KMS-11 (cell line): ENCODE measurements around the gene NAAA.
"Not testable (repeated sequence)": the region's sequence is repeated elsewhere in the genome, so short reads cannot be mapped to it uniquely, and the experiment has no call there.

Experiments
- H2AFZ ChIP-seq: fragments of 200-600 bp; sonication (generic); 2 replicates; pipeline ENCODE4 v1.6.1; 2016; ENCODE audit warnings: antibody characterized with exemption, mixed run types, low read depth
- H3K27ac ChIP-seq: fragments of 200-600 bp; sonication (generic); 2 replicates; pipeline ENCODE4 v1.6.1; 2016; ENCODE audit warnings: mild to moderate bottlenecking, mixed run types
- H3K27me3 ChIP-seq: fragments of 200-600 bp; sonication (generic); 2 replicates; pipeline ENCODE4 v1.6.1; 2017; ENCODE audit warnings: mild to moderate bottlenecking, low read depth, mixed run types, moderate library complexity; ENCODE audit not compliant: insufficient read depth
- H3K36me3 ChIP-seq: fragments of 200-600 bp; sonication (generic); 2 replicates; pipeline ENCODE4 v1.6.1; 2017; ENCODE audit warnings: mild to moderate bottlenecking, mixed run types; ENCODE audit not compliant: insufficient read depth
- H3K4me1 ChIP-seq: fragments of 200-600 bp; sonication (generic); 2 replicates; pipeline ENCODE4 v1.6.1; 2016; ENCODE audit warnings: mild to moderate bottlenecking, low read depth, mixed run types; ENCODE audit not compliant: poor library complexity, severe bottlenecking
- H3K4me2 ChIP-seq: fragments of 200-600 bp; sonication (generic); 2 replicates; pipeline ENCODE4 v1.7.0; 2016; ENCODE audit warnings: mild to moderate bottlenecking, mixed run types
- H3K4me3 ChIP-seq: fragments of 200-600 bp; sonication (generic); IDR thresholded peaks from 2 replicates; pipeline ENCODE4 v1.6.1; 2017; ENCODE audit warnings: low read depth, low read length, mixed read lengths; ENCODE audit not compliant: insufficient read depth
- H3K79me2 ChIP-seq: fragments of 200-600 bp; sonication (generic); 2 replicates; pipeline ENCODE4 v1.6.1; 2016; ENCODE audit warnings: low read depth, mixed run types; ENCODE audit not compliant: insufficient read depth
- H3K9ac ChIP-seq: fragments of 200-600 bp; sonication (generic); 2 replicates; pipeline ENCODE4 v1.6.1; 2016; ENCODE audit warnings: mild to moderate bottlenecking, mixed run types
- H4K20me1 ChIP-seq: fragments of 200-600 bp; sonication (generic); 2 replicates; pipeline ENCODE4 v1.6.1; 2016; ENCODE audit warnings: mild to moderate bottlenecking, mixed run types; ENCODE audit not compliant: insufficient read depth
- TF ChIP-seq, protein P1 (sequence below): fragments of 200-600 bp; sonication (generic); conservative IDR thresholded peaks from 2 replicates; pipeline ENCODE4 v1.6.1; 2017; ENCODE audit warnings: low read depth, mild to moderate bottlenecking, antibody characterized with exemption, low read length, moderate library complexity, mixed read lengths

NAAA gene

DNA sequence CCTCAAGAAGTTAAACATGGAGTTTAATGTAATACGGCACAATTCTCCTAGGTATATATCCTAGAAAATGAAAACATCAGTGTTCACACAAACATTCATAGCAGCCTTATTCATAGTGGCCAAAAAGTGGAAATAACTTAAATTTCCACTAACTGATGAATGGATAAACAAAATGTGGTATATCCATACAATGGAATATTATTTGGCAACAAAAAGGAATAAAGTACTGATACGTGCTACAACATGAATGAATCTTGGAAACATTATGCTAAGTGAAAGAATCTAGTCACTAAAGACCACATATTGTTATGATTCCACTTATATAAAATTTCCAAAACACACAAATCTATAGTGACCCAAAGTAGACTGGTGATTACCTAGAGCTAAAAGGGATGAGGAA lies 35.4 kb upstream of the NAAA start:
- H4K20me1 ChIP-seq = no peaks in the 10 kb centered on the region
- no peak overlapping the region for H2AFZ ChIP-seq
- H3K9ac ChIP-seq = no peak overlapping the region
- TF ChIP-seq, protein P1, sequence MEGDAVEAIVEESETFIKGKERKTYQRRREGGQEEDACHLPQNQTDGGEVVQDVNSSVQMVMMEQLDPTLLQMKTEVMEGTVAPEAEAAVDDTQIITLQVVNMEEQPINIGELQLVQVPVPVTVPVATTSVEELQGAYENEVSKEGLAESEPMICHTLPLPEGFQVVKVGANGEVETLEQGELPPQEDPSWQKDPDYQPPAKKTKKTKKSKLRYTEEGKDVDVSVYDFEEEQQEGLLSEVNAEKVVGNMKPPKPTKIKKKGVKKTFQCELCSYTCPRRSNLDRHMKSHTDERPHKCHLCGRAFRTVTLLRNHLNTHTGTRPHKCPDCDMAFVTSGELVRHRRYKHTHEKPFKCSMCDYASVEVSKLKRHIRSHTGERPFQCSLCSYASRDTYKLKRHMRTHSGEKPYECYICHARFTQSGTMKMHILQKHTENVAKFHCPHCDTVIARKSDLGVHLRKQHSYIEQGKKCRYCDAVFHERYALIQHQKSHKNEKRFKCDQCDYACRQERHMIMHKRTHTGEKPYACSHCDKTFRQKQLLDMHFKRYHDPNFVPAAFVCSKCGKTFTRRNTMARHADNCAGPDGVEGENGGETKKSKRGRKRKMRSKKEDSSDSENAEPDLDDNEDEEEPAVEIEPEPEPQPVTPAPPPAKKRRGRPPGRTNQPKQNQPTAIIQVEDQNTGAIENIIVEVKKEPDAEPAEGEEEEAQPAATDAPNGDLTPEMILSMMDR = no peak
- H3K4me1 ChIP-seq = no peaks in the 10 kb centered on the region
- no peaks in the 10 kb centered on the region for H3K79me2 ChIP-seq
- H3K27me3 ChIP-seq = no peaks in the 10 kb centered on the region
- H3K4me3 ChIP-seq = no peak overlapping the region
- no peak overlapping the region for H3K27ac ChIP-seq
- H3K36me3 ChIP-seq = peaks cover 61% of the 10 kb centered on the region; the same call in 1 of the 2 replicates
- H3K4me2 ChIP-seq = no peak overlapping the region

- H3K27me3 ChIP-seq = no peaks in the 10 kb centered on the region
- H3K4me1 ChIP-seq = no peaks in the 10 kb centered on the region
- H2AFZ ChIP-seq = no peak overlapping the region
- H3K27ac ChIP-seq = no peak overlapping the region
- no peak overlapping the region for H3K4me2 ChIP-seq
- H3K36me3 ChIP-seq = peaks cover 58% of the 10 kb centered on the region; the same call in 1 of the 2 replicates
- TF ChIP-seq, protein P1 = no peak
- H3K4me3 ChIP-seq = no peak overlapping the region
- no peak overlapping the region for H3K9ac ChIP-seq
- H3K79me2 ChIP-seq = no peaks in the 10 kb centered on the region
- H4K20me1 ChIP-seq = no peaks in the 10 kb centered on the region
Measured at GRCh38 chr4:75973766-75974165, 33.0 kb upstream of the NAAA start.

DNA sequence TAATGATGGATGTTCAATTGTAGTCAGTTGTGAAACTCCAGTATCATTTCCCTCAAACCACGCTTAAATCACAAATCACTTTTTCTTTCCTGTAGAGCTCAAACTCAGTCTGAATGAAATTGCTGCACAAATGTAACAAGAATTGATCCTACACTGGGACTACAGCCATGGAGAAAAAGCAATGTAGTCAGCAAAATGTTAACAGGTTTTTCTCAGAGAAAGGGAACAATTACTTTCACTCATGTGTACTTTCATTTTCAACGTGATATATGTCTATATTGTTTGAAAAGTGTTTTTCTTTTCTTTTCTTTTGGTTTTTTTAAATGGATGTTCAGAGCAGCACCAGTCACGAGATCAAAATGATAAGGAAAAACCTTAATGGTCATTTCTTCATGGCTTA lies 27.3 kb upstream of the NAAA start:
- no peaks in the 10 kb centered on the region for H3K27me3 ChIP-seq

DNA sequence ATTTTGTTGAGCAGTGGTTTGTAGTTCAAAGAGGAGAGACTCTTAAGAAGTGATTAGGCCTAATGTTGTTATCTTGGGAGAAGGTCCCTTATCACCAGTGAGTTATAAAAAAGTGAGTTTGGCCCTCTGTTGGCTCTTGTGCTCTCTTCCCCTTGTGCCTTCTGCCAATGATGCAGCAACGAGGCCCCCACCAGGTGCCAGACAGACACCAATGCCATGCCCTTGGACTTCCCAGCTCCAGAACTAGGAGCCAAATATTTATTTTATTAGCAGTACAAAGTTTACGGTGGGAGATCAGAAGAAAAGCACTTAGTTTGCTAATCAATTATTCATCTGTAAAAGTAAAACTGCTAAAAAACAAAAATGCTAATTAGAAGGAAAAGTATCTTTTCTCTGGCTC lies 22.7 kb upstream of the NAAA start:
- H3K4me2 ChIP-seq = no peak overlapping the region
- H3K4me3 ChIP-seq = no peak overlapping the region
- no peaks in the 10 kb centered on the region for H4K20me1 ChIP-seq
- H3K27me3 ChIP-seq = no peaks in the 10 kb centered on the region
- no peak overlapping the region for H3K27ac ChIP-seq
- peaks cover 22% of the 10 kb centered on the region; the same call in 1 of the 2 replicates for H3K36me3 ChIP-seq
- H3K79me2 ChIP-seq = no peaks in the 10 kb centered on the region
- H3K4me1 ChIP-seq = no peaks in the 10 kb centered on the region
- TF ChIP-seq, protein P1 = no peak
- no peak overlapping the region for H3K9ac ChIP-seq
- H2AFZ ChIP-seq = no peak overlapping the region

More for the DNA sequence above, 27.3 kb upstream of the NAAA start:
- H3K79me2 ChIP-seq = no peaks in the 10 kb centered on the region
- no peaks in the 10 kb centered on the region for H3K4me1 ChIP-seq
- H3K4me2 ChIP-seq = no peak overlapping the region
- no peak overlapping the region for H2AFZ ChIP-seq
- H4K20me1 ChIP-seq = no peaks in the 10 kb centered on the region
- no peak overlapping the region for H3K4me3 ChIP-seq
- no peak overlapping the region for H3K27ac ChIP-seq
- TF ChIP-seq, protein P1 = no peak
- H3K36me3 ChIP-seq = peaks cover 46% of the 10 kb centered on the region; the same call in 1 of the 2 replicates
- H3K9ac ChIP-seq = no peak overlapping the region

DNA sequence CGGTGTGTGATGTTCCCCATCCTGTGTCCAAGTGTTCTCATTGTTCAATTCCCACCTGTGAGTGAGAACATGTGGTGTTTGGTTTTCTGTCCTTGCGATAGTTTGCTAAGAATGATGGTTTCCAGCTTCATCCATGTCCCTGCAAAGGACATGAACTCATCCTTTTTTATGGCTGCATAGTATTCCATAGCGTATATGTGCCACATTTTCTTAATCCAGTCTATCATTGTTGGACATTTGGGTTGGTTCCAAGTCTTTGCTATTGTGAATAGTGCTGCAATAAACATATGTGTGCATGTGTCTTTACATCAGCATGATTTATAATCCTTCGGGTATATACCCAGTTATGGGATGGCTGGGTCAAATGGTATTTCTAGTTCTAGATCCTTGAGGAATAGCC lies 21.3 kb upstream of the NAAA start:
- H3K79me2 ChIP-seq, H4K20me1 ChIP-seq, H3K4me1 ChIP-seq, H3K27me3 ChIP-seq, H3K27ac ChIP-seq, H3K4me3 ChIP-seq, H3K9ac ChIP-seq, H3K4me2 ChIP-seq, H2AFZ ChIP-seq: not testable (repeated sequence)
- H3K36me3 ChIP-seq = peaks cover 24% of the 10 kb centered on the region

DNA sequence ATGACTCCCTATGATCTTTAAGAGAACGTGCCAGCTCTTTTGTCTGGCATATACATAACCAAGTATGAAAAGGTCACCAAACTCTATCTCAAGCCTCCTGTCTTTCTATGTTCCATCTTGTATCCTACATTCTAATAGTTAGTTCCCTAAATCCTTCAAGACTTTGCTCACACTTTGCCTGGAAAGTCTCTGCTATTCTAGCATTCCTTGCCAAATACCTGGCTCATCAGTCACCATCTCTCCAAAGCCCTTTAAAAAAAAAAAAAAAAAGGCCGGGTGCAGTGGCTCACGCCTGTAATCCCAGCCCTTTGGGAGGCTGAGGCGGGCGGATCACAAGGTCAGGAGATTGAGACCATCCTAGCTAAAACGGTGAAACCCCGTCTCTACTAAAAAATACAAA lies 17.7 kb upstream of the NAAA start:
- H3K4me2 ChIP-seq, H3K9ac ChIP-seq, H3K79me2 ChIP-seq, H3K27ac ChIP-seq, H4K20me1 ChIP-seq, H3K27me3 ChIP-seq, H3K4me3 ChIP-seq, H3K4me1 ChIP-seq, H2AFZ ChIP-seq: not testable (repeated sequence)
- H3K36me3 ChIP-seq = peaks cover 14% of the 10 kb centered on the region

GRCh38 chr4:75954811-75955210 lies 14.0 kb upstream of the NAAA start:
- H3K79me2 ChIP-seq, H3K4me1 ChIP-seq, H4K20me1 ChIP-seq, H3K9ac ChIP-seq, H3K27me3 ChIP-seq, H3K27ac ChIP-seq, H3K4me2 ChIP-seq, H2AFZ ChIP-seq, H3K4me3 ChIP-seq: not testable (repeated sequence)
- H3K36me3 ChIP-seq = peaks cover 12% of the 10 kb centered on the region
